A549 (cell line): ENCODE data around the gene GBX2.

Experiments
- BCL3 ChIP-seq: fragments of >200 bp; sonication (Bioruptor Twin); formaldehyde crosslinking; IDR thresholded peaks from 3 replicates; pipeline ENCODE4 v1.6.1; 2016
- CBX8 ChIP-seq: fragments of 200-600 bp; sonication (generic); IDR thresholded peaks from 2 replicates; pipeline ENCODE4 v1.6.1; 2016
- CEBPB ChIP-seq, 2 experiments: fragments of >200 bp in 1 of 2; sonication (Bioruptor Twin) in 1 of 2; formaldehyde crosslinking in 1 of 2; IDR thresholded peaks; 2 replicates each; pipeline ENCODE4 v1.6.1; 2012 to 2016
- CHD2 ChIP-seq: fragments of 150-350 bp; IDR thresholded peaks from 2 replicates; pipeline ENCODE4 v1.6.1; 2014; ENCODE audit warnings: low read length; ENCODE audit not compliant: partially characterized antibody
- CTCF ChIP-seq: fragments of >200 bp; sonication (Bioruptor Twin); formaldehyde crosslinking; IDR thresholded peaks from 3 replicates; pipeline ENCODE4 v1.5.1; 2016
- ELK1 ChIP-seq: fragments of 150-350 bp; IDR thresholded peaks from 2 replicates; pipeline ENCODE4 v1.6.1; 2014; ENCODE audit warnings: low read depth, mild to moderate bottlenecking, low read length
- HMGXB4 ChIP-seq: fragments of 250-450 bp; sonication (Bioruptor Pico); IDR thresholded peaks from 2 replicates; pipeline ENCODE4 v1.5.0; 2021; ENCODE audit warnings: mild to moderate bottlenecking, moderate library complexity, borderline replicate concordance
- JUNB ChIP-seq: fragments of >200 bp; sonication (Bioruptor Twin); formaldehyde crosslinking; IDR thresholded peaks from 2 replicates; pipeline ENCODE4 v1.6.1; 2016
- NR3C1 ChIP-seq: fragments of >200 bp; sonication (Bioruptor Twin); formaldehyde crosslinking; IDR thresholded peaks from 3 replicates; pipeline ENCODE4 v1.6.1; 2017
- POLR2A ChIP-seq: IDR thresholded peaks from 2 replicates; pipeline ENCODE4 v1.6.1; 2012; ENCODE audit warnings: mild to moderate bottlenecking, low read length
- POLR2AphosphoS2 ChIP-seq: conservative IDR thresholded peaks from 2 replicates; pipeline ENCODE4 v1.6.1; 2012; ENCODE audit warnings: low read length, improper control_type of control experiment, inconsistent platforms
- RCOR1 ChIP-seq: fragments of 150-350 bp; IDR thresholded peaks from 2 replicates; pipeline ENCODE4 v1.6.1; 2014; ENCODE audit warnings: antibody characterized with exemption, low read length, low read depth
- REST ChIP-seq: fragments of 200-600 bp; sonication (generic); IDR thresholded peaks from 2 replicates; pipeline ENCODE4 v1.6.1; 2016; ENCODE audit warnings: antibody characterized with exemption, mild to moderate bottlenecking, moderate library complexity
- USF2 ChIP-seq: fragments of 450-650 bp; IDR thresholded peaks from 2 replicates; pipeline ENCODE4 v1.6.1; 2014; ENCODE audit warnings: antibody characterized with exemption

GRCh38 chr2:236131073-236131692 lies 37.0 kb downstream of the GBX2 start:
- TF ChIP-seq RCOR1 (no peak), HMGXB4 (CRISPR knock-in tag) (no peak), POLR2AphosphoS2 (no peak), CTCF (no peak), POLR2A (no peak), NR3C1 (no peak), CEBPB (IDR thresholded peaks at IDR 0.05) (no peak), BCL3 (no peak), CBX8 (no peak), JUNB (no peak), CHD2 (no peak), REST (no peak), USF2 (no peak), ELK1 (no peak)
